NCI-H446 treated with DMSO at 0.1 percent for 48 hours (cell line): ENCODE measurements around the gene ATAD3A.
"Not testable (repeated sequence)": the region's sequence is repeated elsewhere in the genome, so short reads cannot be mapped to it uniquely, and the experiment has no call there.

Source experiments
- DNase-seq: peaks from one replicate; lab custom pipeline; 2025; lab: John Stamatoyannopoulos, UW

The ATAD3A gene

DNA sequence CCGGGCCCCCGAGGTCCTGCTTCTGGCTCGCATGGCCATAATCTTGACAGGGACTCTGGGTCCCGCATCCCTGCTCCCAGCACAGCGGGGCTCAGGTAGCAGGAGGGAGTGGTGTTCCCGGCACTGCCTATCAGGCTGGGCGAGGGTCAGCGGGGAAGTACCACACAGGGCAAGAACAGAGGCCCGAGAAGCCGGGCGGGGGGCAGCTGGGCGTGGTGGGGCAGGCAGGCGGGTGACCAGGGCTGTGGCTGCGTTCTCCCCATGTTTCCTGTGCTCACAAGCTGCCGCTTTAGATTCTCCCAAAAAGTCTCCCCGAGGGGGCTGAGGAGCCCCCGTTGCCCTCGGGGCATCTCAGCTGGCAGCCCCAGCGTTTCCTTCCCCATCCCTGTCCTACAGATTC lies 22.1 kb upstream of the ATAD3A start:
- no peak for DNase-seq

DNA sequence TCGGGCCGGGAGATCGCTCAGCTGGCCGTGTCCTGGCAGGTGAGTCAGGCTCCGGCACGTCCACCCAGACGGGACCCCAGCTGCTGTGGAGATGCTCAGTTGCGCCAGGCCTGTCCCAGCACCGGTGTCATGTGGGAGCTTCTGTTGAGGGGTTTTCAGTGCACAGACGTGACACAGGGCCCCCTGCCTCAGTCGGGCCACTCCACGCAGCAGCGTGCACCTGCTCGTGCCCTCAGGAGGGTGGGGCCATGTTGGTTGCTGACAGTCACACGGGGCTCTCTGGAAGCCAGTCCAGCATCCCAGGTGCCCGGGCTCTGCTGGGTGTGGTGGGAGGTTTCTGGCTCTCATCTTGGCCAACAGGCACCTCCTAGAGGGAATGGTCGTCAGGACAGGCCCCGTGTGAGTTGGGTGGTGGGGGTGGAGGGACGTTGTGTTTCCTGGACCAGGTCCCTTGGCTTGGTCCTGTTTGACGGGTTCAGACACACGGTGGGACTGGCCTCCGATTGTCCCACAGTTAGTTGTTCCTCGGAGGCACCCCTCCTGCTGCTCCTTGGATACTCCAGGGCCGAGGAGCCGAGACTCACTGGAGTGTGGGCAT lies 21.2 kb upstream of the ATAD3A start:
- no peak for DNase-seq

DNA sequence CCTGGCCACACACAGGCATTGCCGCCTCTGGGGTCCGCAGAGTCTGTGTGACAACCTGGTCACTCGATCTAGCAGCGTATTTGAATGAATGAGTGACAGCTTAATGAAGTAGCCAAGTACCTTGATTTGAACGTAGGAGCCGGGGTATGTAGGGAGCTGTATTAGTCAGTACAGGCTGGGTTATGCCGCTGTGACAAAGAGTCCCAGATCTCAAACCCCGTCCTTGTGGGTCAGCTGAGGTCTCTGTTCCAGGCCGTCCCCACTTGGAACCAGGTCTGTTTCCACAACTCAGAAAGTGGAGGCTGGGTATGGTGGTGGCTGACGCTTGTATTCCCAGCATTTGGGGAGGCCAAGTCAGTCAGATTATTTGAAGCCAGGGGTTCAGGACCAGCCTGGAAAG lies 20.4 kb upstream of the ATAD3A start:
- no peak for DNase-seq

DNA sequence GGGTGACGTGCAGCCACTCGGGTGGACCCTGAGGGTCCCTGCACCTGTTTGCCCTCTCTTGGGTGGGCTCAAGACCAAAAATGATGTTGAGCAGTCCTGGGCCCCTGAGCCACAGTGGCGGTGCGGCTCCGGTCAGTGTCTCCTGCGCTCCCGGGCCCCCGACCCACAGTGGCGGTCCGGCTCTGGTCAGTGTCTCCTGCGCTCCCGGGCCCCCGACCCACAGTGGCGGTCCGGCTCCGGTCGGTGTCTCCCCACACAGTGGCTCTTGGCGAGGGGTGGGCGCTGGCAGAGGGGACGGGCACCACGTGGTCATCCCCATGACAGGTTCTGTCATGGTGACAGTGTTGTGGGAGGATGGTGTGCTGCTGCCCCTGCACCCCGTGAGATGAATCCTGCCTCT lies 17.7 kb upstream of the ATAD3A start:
- not testable (repeated sequence) for DNase-seq

DNA sequence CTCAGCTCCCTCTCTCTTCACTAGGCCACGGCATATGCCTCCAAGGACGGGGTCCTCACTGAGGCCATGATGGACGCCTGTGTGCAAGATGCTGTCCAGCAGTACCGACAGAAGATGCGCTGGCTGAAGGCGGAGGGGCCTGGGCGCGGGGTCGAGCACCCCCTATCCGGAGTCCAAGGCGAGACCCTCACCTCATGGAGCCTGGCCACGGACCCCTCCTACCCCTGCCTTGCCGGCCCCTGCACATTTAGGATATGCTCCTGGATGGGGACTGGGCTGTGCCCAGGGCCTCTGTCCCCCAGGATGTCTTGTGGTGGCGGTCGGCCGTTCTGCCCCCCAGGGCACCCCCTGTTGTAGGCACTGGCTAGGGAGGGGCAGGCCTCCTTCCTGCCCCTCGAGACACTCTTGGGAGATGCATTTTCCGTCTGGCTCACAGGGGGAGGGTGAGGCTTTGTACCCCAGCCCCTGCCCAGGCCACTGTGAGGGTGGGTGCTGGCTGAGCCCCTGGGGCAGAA lies 16.4 kb upstream of the ATAD3A start:
- not testable (repeated sequence) for DNase-seq

DNA sequence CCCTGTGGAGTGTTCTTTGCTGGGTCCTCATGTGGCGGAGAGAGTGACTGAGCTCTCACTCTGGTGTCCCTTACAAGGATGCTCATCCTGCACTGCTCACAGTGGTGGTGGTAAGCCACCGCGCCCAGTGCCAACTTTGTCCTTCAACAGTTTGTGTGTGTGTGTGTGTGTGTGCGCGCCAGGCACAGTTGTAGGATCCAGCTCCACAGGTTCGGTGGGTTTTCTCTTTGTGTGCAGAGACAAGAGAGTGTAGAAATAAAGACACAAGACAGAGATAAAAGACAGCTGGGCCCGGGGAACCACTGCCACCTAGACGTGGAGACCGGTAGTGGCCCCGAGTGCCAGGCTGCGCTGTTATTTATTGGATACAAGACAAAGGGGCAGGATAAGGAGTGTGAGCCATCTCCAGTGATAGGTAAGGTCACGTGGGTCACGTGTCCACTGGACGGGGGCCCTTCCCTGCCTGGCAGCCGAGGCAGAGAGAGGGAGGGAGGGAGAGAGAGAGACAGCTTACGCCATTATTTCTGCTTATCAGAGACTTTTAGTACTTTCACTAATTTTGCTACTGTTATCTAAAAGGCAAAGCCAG lies 7.1 kb upstream of the ATAD3A start:
- peak; percentile 42 for DNase-seq

DNA sequence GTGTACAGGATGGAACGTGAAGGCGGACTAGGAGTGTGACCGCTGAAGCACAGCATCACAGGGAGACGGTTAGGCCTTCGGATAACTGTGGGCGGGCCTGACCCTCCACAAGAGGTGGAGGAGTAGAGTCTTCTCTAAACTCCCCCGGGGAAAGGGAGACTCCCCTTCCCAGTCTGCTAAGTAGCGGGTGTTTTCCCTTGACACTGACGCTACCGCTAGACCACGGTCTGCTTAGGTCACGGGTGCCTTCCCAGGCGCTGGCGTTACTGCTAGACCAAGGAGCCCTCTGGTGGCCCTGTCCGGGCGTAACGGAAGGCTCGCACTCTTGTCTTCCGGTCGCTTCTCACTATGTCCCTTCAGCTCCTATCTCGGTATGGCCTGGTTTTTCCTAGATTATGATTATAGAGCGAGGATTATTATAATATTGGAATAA lies 6.6 kb upstream of the ATAD3A start:
- DNase-seq, result not testable (repeated sequence)

DNA sequence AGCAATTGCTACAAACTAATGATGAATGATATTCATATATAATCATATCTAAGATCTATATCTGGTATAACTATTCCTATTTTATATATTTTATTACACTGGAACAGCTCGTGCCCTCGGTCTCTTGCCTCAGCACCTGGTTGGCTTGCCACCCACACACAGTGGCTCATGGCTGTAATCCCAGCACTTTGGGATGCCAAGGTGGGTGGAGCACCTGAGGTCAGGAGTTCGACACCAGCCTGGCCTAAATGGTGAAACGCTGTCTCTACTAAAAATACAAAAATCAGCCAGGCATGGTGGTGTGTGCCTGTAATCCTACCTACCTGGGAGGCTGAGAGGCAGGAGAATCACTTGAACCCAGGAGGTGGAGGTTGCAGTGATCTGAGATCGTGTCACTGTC lies 6.2 kb upstream of the ATAD3A start:
- DNase-seq, result not testable (repeated sequence)

DNA sequence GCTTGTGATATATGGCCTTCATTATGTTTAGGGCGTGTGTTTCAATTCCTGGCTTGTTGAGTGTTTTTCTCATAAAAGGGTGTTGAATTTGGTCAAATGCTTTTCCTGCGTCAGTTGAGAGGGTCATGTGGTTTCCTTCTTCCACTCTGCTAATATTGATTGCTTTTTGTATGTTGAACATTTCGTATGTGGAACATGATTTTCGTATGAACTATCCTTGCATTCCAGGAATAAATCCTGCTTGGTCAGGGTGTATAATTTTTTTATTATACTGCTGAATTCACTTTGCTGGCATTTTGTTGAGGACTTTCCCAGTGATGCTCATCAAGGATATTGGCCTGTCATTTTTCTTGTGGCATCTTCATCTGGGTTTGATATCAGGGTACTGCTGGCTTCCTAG lies 4.7 kb upstream of the ATAD3A start:
- no peak for DNase-seq

DNA sequence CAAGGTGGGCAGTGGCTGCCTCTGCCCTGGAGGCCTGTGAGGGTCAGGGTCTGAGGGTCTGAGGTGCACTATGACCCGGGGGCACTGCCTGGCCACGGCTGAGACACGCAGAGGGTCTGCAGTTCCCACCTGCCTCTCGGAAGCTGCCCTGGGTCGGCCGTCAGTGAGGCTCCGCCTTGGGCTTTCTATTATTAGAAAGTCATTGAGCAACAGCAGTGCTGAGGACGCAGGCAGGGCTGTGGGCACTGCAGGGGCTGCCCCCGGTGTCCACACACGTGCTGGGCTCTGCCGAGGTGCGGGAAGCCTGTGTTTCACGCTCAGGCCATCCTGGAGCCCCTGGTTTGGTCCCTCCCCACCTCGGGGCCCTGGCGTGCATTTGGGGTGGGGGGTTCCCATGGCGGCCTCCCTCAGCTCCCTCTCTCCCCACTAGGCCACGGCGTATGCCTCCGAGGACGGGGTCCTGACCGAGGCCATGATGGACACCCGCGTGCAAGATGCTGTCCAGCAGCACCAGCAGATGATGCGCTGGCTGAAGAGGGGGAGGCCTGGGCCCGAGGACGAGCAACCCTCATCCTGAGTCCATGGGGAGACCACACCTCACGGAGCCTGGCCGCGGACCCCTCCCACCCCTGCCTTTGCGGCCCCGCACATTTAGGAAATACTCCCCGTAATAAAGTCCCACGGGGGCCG lies 3.0 kb upstream of the ATAD3A start:
- not testable (repeated sequence) for DNase-seq

DNA sequence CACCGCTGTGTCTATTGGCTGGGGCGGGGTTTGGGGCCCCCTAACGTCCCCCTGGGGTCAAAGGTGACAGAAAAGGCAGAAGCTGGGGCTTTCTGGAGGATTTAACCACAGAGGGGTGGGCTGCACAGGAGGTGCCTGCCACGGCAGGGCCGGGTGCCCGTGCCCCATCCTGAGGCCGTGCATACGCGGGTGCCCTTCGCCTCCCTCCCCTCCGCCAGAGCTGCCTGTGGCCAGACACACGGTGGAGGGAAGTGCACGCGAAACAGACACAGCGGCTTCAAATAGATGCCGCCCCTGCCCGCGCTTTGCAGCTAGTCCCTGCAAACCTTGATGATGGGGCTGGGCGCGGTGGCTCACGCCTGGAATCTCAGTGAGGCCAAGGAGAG lies 2.5 kb upstream of the ATAD3A start:
- not testable (repeated sequence) for DNase-seq

DNA sequence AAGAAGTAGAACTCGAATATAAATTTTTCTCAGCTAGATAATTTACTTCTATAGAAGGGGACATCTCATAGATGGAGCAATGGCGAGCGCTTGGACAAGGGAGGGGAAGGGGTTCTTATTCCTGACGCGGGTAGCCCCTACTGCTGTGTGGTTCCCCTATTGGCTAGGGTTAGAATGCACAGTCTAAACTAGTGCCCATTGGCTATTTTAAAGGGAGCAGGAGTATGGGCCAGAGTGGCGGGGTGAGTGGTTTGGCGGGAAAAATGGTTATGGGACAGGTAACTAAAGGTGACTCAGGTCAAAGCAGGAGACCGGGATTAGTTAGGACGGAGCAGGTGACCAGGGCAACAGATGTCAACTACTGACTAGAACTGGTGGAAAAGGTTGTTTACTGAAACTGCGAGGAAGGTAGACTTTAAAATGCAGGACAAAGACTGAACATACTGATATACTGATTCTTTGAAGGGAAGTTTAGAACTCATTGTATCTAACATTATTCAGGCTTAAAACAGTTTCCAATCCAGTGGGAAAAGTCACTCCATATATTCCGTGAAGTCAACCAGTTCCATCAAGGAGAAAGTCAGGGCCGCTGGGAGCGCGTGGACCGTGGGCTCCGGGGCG lies 940 bp upstream of the ATAD3A start:
- DNase-seq, result no peak

DNA sequence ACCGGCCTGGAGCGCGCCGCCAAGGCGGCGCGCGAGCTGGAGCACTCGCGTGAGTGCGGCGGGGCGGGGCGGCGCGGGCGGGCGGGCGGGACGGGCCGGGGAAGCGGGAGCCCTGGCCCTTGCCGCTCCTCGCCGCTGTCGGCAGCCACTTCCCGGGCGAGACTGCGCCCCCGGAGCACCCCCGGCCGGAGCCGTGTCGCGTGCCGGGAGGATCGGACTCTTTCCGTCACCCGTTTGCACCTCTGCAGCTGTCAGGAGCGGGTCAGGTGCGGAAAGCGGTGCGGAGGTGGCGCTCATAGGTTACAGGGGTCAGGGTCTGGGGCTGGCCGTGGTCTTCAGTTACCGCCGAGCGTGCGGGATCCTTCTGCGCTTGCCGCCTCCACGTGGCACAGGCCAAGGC lies 463 bp downstream of the ATAD3A start:
- DNase-seq, result not testable (repeated sequence)

DNA sequence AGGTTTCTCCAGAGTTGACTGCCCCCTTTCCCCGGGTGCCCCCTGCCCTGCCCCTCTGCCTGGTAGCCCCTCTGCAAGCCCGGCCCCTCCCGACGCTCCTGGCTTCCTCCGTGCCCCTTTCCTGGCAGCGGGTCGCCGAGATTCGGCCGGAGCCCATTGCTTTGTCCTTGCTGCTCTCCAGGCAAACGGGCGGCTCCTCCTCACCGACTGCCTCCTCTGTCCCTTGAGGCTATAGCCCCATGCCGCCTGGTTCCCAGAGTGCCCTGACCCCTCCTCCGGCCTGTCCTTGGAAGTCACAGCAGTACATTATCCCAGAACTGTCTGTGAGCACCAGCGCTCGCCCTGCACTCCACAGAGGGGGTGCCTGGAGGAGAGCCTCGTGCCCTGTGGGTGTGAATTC lies 1.7 kb downstream of the ATAD3A start:
- not testable (repeated sequence) for DNase-seq

DNA sequence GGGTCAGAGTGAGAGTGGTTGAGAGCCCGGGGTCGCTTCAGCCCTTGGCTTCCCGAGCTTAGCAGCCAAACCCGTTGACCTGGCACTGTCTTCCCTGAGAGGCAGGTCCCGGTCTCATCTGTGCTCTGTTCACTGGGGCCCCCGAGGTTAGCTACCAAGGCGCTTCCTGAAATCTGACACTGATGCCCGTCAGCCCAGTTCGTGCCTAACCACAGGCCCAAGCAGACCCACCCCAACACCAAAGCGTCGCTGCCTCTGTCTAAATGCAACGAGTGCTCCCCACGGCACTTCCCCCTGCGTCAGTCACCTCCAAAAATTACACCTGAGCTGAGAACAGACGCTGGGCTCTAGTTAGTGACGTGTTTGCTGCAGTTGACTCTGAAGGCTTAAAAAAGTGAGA lies 2.4 kb downstream of the ATAD3A start:
- DNase-seq, result not testable (repeated sequence)

DNA sequence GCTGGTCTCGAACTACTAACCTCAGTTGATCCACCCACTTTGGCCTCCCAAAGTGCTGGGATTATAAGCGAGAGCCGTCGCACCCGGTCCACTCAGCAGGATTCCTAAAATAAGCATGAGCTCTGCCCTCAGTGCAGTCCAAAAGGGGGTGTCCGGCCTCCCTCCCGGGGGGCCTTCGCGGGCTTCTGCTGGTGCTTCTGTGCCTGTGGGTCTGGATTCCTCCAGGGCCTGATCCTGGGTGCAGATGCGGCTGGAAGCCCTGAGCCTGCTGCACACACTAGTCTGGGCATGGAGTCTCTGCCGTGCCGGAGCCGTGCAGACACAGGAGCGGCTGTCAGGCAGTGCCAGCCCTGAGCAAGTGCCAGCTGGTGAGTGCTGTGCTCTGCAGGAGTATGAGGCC lies 5.0 kb downstream of the ATAD3A start:
- not testable (repeated sequence) for DNase-seq

DNA sequence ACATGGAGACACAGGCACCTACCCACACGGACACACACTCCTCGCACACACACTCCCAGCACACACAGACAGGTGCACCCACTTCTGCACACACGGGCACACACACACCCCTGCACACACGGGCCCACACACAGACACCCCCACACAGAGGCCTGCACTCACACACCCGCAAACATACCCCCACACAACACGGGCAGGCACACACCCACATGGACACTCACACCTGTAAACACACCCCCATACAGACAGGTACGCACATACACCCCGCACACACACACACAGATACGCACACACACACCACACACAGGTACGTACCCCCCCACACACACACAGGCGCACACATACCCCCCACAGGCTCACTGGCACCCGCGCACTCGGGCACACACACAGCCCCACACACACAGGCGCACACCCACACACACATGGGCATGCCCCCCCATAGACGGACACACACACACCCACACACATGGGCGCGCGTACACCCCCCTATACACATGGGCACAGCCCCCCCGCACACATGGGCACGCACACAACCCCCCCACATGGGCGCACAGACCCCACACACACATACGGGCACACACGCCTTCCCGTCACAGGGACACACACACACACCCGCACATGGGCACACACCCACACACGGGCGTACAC lies 6.1 kb downstream of the ATAD3A start:
- no peak for DNase-seq

DNA sequence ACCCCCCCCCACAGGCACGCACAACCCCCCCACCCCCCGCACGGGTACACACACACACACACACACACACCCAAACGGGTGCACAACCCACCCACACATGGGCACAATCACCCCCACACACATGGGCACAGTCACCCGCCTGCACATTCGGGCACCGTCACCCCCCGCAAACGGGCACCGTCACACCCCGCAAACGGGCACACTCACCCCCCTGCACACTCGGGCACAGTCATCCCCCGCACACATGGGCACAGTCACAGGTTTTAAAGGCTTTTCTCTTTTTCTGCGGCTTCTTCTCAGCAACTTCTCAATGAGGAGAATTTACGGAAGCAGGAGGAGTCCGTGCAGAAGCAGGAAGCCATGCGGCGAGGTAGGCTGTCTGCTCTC lies 6.7 kb downstream of the ATAD3A start:
- DNase-seq, result not testable (repeated sequence)

DNA sequence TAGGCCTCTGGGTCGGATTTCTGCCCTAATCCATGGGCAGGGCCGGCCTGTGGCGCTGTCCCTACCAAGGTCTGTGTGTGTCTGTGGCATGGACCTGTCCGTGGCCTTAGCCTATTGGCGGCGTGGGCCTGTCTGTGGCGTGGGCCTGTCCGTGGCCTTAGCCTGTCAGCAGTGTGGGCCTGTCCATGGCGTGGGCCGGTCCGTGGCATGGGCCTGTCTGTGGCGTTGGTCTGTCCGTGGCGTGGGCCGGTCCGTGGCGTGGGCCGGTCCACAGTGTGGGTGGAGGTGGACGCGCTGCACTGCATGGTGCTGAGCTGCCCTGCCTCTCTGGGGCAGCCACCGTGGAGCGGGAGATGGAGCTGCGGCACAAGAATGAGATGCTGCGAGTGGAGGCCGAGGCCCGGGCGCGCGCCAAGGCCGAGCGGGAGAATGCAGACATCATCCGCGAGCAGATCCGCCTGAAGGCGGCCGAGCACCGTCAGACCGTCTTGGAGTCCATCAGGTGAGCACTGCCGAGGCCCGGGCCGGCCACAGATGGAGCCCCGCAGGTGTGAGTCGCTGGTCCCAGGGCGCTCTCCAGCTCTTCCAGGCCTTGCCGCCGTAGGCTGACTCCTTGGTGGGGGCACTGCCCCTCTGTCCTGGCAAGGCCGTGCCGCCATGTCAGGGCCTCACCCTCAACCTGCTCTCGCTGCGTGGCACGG lies 8.0 kb downstream of the ATAD3A start:
- DNase-seq, result not testable (repeated sequence)

DNA sequence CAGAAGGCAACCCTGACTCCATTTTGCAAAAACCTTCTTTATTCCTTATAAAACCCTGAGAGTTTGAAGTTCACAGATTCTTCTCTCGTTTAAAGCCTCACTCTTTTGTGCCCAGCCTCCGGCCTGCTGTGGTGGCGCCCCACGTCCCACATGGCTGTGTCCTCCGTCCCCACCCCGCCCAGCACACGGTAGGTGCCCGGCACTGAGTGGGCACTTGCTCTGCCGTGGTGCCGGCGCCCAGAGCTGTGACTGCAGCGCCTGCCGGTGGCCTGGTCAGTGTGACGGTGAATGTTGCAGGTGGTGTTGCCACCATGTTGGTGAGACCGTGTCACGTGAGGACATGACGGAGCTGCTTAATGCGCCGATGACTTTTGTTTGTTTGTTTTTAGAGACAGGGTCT lies 9.4 kb downstream of the ATAD3A start:
- DNase-seq, result no peak

DNA sequence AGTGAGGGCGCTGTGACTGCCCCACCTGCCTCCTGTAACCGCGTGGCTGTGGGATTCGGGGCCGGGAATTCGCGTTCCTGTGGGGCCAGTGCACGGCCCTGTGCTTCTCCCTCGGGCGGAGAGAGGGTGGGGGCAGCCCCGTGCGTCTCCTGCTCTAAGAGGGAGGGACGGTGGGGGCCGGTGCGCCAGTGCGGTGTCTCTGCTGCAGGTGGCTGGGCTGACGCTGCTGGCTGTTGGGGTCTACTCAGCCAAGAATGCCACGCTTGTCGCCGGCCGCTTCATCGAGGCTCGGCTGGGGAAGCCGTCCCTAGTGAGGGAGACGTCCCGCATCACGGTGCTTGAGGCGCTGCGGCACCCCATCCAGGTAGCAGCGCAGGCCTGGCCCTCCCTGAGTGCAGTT lies 10.6 kb downstream of the ATAD3A start:
- not testable (repeated sequence) for DNase-seq

DNA sequence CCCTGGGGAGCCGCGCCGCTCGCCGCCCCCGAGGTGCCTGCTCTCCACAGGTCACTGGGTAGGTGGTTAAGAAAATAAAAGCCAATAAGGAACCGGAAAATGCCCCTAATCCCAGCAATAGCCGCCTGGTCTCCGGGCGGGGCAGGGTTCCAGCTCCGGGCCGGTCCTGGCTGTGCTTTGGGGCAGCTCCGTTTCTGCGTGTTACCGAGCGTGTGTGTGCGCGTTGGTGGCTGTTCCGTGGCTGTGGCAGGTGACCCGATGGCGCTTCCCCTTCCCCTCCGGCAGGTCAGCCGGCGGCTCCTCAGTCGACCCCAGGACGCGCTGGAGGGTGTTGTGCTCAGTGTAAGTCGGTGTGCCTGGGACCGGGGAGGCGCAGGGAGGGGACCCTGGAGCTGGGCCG lies 11.3 kb downstream of the ATAD3A start:
- not testable (repeated sequence) for DNase-seq
